ENCODE results near the gene SNX1. TPM values are rescaled to one million over a fixed set of nuclear protein-coding genes. Genes with fewer than 3 reads are reported as not detected.

SNX1 gene
- total RNA-seq, 1 donor from 2014 or later, result 138 TPM

DNA sequence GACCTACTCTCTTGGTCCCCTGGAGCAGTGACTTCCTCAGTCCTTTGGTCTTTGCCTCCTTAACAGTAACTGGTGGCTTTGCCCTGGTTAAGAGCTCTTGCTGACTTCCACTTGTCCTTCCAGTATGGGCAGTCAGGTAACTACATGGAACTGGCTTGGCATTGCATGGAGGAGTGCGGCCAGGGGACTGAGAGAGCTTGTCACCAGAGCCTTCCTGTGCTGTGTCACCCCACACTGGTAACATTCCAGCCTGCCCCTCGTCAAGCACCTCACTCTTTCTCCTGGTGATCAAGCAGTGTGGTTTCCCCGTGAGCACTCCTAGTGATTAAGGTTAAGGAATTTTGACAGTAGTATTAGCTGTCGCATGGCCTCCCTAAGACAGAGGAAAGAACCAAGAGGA, 36.4 kb downstream of the SNX1 start:
- ChIA-PET POLR2A (no interaction called here), CTCF (no interaction called here)
- ATAC-seq (ENCODE audit: low read depth), result no peak
- no peak overlapping the region for H3K4me3 Mint-ChIP-seq
- intact Hi-C loops (cut with micrococcal nuclease), result no loop called here
- TF ChIP-seq, protein P1, sequence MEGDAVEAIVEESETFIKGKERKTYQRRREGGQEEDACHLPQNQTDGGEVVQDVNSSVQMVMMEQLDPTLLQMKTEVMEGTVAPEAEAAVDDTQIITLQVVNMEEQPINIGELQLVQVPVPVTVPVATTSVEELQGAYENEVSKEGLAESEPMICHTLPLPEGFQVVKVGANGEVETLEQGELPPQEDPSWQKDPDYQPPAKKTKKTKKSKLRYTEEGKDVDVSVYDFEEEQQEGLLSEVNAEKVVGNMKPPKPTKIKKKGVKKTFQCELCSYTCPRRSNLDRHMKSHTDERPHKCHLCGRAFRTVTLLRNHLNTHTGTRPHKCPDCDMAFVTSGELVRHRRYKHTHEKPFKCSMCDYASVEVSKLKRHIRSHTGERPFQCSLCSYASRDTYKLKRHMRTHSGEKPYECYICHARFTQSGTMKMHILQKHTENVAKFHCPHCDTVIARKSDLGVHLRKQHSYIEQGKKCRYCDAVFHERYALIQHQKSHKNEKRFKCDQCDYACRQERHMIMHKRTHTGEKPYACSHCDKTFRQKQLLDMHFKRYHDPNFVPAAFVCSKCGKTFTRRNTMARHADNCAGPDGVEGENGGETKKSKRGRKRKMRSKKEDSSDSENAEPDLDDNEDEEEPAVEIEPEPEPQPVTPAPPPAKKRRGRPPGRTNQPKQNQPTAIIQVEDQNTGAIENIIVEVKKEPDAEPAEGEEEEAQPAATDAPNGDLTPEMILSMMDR (IDR thresholded peaks at IDR 0.05), result no peak
- no peaks in the 10 kb centered on the region for H3K9me3 Mint-ChIP-seq
- no peak for DNase-seq
- H3K27me3 Mint-ChIP-seq, result no peaks in the 10 kb centered on the region
- H3K27ac Mint-ChIP-seq, result no peak overlapping the region
- peaks cover 9% of the 10 kb centered on the region for H3K4me1 Mint-ChIP-seq
- H3K36me3 Mint-ChIP-seq (ENCODE audit: low read depth), result peaks cover 92% of the 10 kb centered on the region

- Mint-ChIP-seq H3K4me1 (peaks cover 17% of the 10 kb centered on the region), H3K27ac (no peak overlapping the region), H3K9me3 (no peaks in the 10 kb centered on the region), H3K4me3 (no peak overlapping the region), H3K27me3 (no peaks in the 10 kb centered on the region), H3K36me3 (ENCODE audit: low read depth) (peaks cover 91% of the 10 kb centered on the region)
- DNase-seq (no peak), ATAC-seq (ENCODE audit: low read depth) (no peak)
- ChIA-PET CTCF (interaction anchor here (1.7 kb wide), 1 partner anchor 19 kb away, joined by 4 read pairs; no protein-coding TSS in a partner anchor), POLR2A (interaction anchor here (1.2 to 1.5 kb wide), 2 partner anchors 11 to 19 kb away, joined by 4 to 5 read pairs; no protein-coding TSS in a partner anchor)
- intact Hi-C loops (cut with micrococcal nuclease), result no loop called here
- TF ChIP-seq, protein P1 (IDR thresholded peaks at IDR 0.05), result no peak
Measured at GRCh38 chr15:64133623-64134344, 38.0 kb downstream of the SNX1 start.

- H3K4me3 Mint-ChIP-seq, result no peak overlapping the region
- CTCF ChIA-PET, result interaction anchor here (1.7 kb wide), 1 partner anchor 19 kb away, joined by 4 read pairs; no protein-coding TSS in a partner anchor
- intact Hi-C loops (cut with micrococcal nuclease), result no loop called here
- no peaks in the 10 kb centered on the region for H3K27me3 Mint-ChIP-seq
- POLR2A ChIA-PET, result interaction anchor here (0.6 to 1.5 kb wide), 3 partner anchors 10 to 1150 kb away, joined by 3 to 5 read pairs (median 4); no protein-coding TSS in a partner anchor
- H3K27ac Mint-ChIP-seq, result no peak overlapping the region
- ATAC-seq (ENCODE audit: low read depth) (no peak), DNase-seq (no peak)
- TF ChIP-seq, protein P1 (IDR thresholded peaks at IDR 0.05), result no peak
- H3K4me1 Mint-ChIP-seq, result peaks cover 17% of the 10 kb centered on the region
- H3K36me3 Mint-ChIP-seq (ENCODE audit: low read depth), result peaks cover 90% of the 10 kb centered on the region
- H3K9me3 Mint-ChIP-seq, result no peaks in the 10 kb centered on the region
Measured at GRCh38 chr15:64134345-64134829, 38.6 kb downstream of the SNX1 start.

- H3K27ac Mint-ChIP-seq, result peak overlapping the region; percentile 39
- CTCF ChIA-PET, result interaction anchor here (1.8 to 2.8 kb wide), 2 partner anchors 14 to 17 kb away, joined by 5 to 28 read pairs; partner anchors contain the start of gene SNX22
Measured at GRCh38 chr15:64136347-64136746, 40.6 kb downstream of the SNX1 start.

More at GRCh38 chr15:64136347-64136746, 40.6 kb downstream of the SNX1 start:
- peaks cover 17% of the 10 kb centered on the region for H3K4me1 Mint-ChIP-seq
- no peaks in the 10 kb centered on the region for H3K9me3 Mint-ChIP-seq
- intact Hi-C loops (cut with micrococcal nuclease), result no loop called here
- DNase-seq, result no peak
- TF ChIP-seq, protein P1 (IDR thresholded peaks at IDR 0.05), result no peak
- no peak for ATAC-seq (ENCODE audit: low read depth)
- H3K36me3 Mint-ChIP-seq (ENCODE audit: low read depth), result peaks cover 83% of the 10 kb centered on the region
- no peaks in the 10 kb centered on the region for H3K27me3 Mint-ChIP-seq
- POLR2A ChIA-PET, result no interaction called here
- H3K4me3 Mint-ChIP-seq, result no peak overlapping the region

All from activated B cell treated with CpG ODN at 0.5 μM for 24 hours (primary cell).